ENCODE results near the gene NPHS1.
A peak's percentile ranks its signal among the peaks of the same experiment; 100 is the strongest.

Gene NPHS1

GRCh38 chr19:35898499-35898809, 46.1 kb upstream of the NPHS1 start:
- peaks cover 11% of the 10 kb centered on the region for H3F3A ChIP-seq (ENCODE audit: control insufficient read depth, insufficient read depth)
- peaks cover 18% of the 10 kb centered on the region for H4K20me1 ChIP-seq (ENCODE audit: control insufficient read depth, insufficient read depth, low read depth, low read length)
- H3K4me1 ChIP-seq (ENCODE audit: control insufficient read depth, low read length), result peaks cover 36% of the 10 kb centered on the region
- TF ChIP-seq CTCF (IDR thresholded peaks at IDR 0.05; ENCODE audit: low read depth, low read length, poor library complexity, severe bottlenecking), result no peak
- TF ChIP-seq EZH2phosphoT487 (IDR thresholded peaks at IDR 0.05; ENCODE audit: borderline replicate concordance, low read length), result no peak
- H3K9me2 ChIP-seq (replicated peaks; ENCODE audit: control insufficient read depth, low read length), result no peaks in the 10 kb centered on the region
- H3K4me2 ChIP-seq (ENCODE audit: low read length), result peak overlapping the region; percentile 99
- no peaks in the 10 kb centered on the region for H3K9me3 ChIP-seq (ENCODE audit: control insufficient read depth, insufficient read depth, low read length)
- peak overlapping the region; percentile 87 for H3K4me3 ChIP-seq (ENCODE audit: low read length)
- peaks cover 62% of the 10 kb centered on the region for H3K36me3 ChIP-seq (ENCODE audit: control insufficient read depth, low read length)
- peak overlapping the region; percentile 94 for H3K27ac ChIP-seq (ENCODE audit: low read depth, low read length)
- no peaks in the 10 kb centered on the region for H3K27me3 ChIP-seq (ENCODE audit: control insufficient read depth, low read length)
- H3K79me2 ChIP-seq (ENCODE audit: control insufficient read depth, low read length), result peaks cover 67% of the 10 kb centered on the region

- peaks cover 12% of the 10 kb centered on the region for H3F3A ChIP-seq (ENCODE audit: control insufficient read depth, insufficient read depth)
- H4K20me1 ChIP-seq (ENCODE audit: control insufficient read depth, insufficient read depth, low read depth, low read length), result peaks cover 18% of the 10 kb centered on the region
- peaks cover 30% of the 10 kb centered on the region for H3K4me1 ChIP-seq (ENCODE audit: control insufficient read depth, low read length)
- H3K4me3 ChIP-seq (ENCODE audit: low read length), result peak overlapping the region; percentile 87
- H3K27ac ChIP-seq (ENCODE audit: low read depth, low read length), result 0 out of 2 replicates have a peak overlapping the region, but pooled peaks have one; percentile 94
- no peaks in the 10 kb centered on the region for H3K27me3 ChIP-seq (ENCODE audit: control insufficient read depth, low read length)
- H3K36me3 ChIP-seq (ENCODE audit: control insufficient read depth, low read length), result peaks cover 68% of the 10 kb centered on the region
- no peaks in the 10 kb centered on the region for H3K9me3 ChIP-seq (ENCODE audit: control insufficient read depth, insufficient read depth, low read length)
- peak overlapping the region; percentile 99 for H3K4me2 ChIP-seq (ENCODE audit: low read length)
- peaks cover 64% of the 10 kb centered on the region for H3K79me2 ChIP-seq (ENCODE audit: control insufficient read depth, low read length)
- no peaks in the 10 kb centered on the region for H3K9me2 ChIP-seq (replicated peaks; ENCODE audit: control insufficient read depth, low read length)
- TF ChIP-seq CTCF (IDR thresholded peaks at IDR 0.05; ENCODE audit: low read depth, low read length, poor library complexity, severe bottlenecking) (no peak), EZH2phosphoT487 (IDR thresholded peaks at IDR 0.05; ENCODE audit: borderline replicate concordance, low read length) (no peak)
These were observed 45.6 kb upstream of the NPHS1 start for GRCh38 chr19:35897706-35898451.

GRCh38 chr19:35896643-35897040, 44.3 kb upstream of the NPHS1 start:
- Histone ChIP-seq H3K79me2 (ENCODE audit: control insufficient read depth, low read length) (peaks cover 52% of the 10 kb centered on the region), H3K36me3 (ENCODE audit: control insufficient read depth, low read length) (peaks cover 78% of the 10 kb centered on the region), H3F3A (ENCODE audit: control insufficient read depth, insufficient read depth) (peaks cover 7% of the 10 kb centered on the region), H3K4me3 (ENCODE audit: low read length) (no peak overlapping the region), H3K9me3 (ENCODE audit: control insufficient read depth, insufficient read depth, low read length) (no peaks in the 10 kb centered on the region), H3K27me3 (ENCODE audit: control insufficient read depth, low read length) (no peaks in the 10 kb centered on the region), H3K4me2 (ENCODE audit: low read length) (no peak overlapping the region), H3K4me1 (ENCODE audit: control insufficient read depth, low read length) (peaks cover 18% of the 10 kb centered on the region), H3K9me2 (replicated peaks; ENCODE audit: control insufficient read depth, low read length) (no peaks in the 10 kb centered on the region), H3K27ac (ENCODE audit: low read depth, low read length) (no peak overlapping the region), H4K20me1 (ENCODE audit: control insufficient read depth, insufficient read depth, low read depth, low read length) (peaks cover 18% of the 10 kb centered on the region)
- TF ChIP-seq EZH2phosphoT487 (IDR thresholded peaks at IDR 0.05; ENCODE audit: borderline replicate concordance, low read length) (no peak), CTCF (IDR thresholded peaks at IDR 0.05; ENCODE audit: low read depth, low read length, poor library complexity, severe bottlenecking) (no peak)

Measured in DOHH2 (cell line).